Measurements from ENCODE around the gene GCHFR. TPM values are rescaled to one million over a fixed set of nuclear protein-coding genes. Genes with fewer than 3 reads are reported as not detected.

Gene GCHFR
- total and polyA plus RNA-seq, 2 donors from 2014 or later, result 15.4 to 145 TPM

- H3K4me3 ChIP-seq (ENCODE audit: low read length in 3 of 3), result no peak overlapping the region
- intact Hi-C loops (cut with DNase I), result no loop called here
- no peak for FAIRE-seq
- peak overlapping the region in 1 of 3 donors; percentile 6 for H3K9ac ChIP-seq (ENCODE audit: low read length in 3 of 3)
- no peaks in the 10 kb centered on the region for H3K36me3 ChIP-seq (ENCODE audit: control insufficient read depth in 2 of 3, insufficient read depth in 3 of 3, low read length in 3 of 3)
- no peak for DNase-seq
- no peak for TF ChIP-seq CTCF (IDR thresholded peaks at IDR 0.05; ENCODE audit: borderline replicate concordance, extremely low read depth, insufficient read depth)
- no peaks in the 10 kb centered on the region for H3K27me3 ChIP-seq (ENCODE audit: control insufficient read depth, insufficient read depth, low read length)
- H3K27ac ChIP-seq (ENCODE audit: low read depth in 2 of 2, low read length in 2 of 2), result peak overlapping the region; percentile 38 to 45
- peaks cover 5 to 34% (median 26%) of the 10 kb centered on the region in 3 donors for H3K4me1 ChIP-seq (ENCODE audit: control insufficient read depth in 2 of 3, insufficient read depth in 2 of 3, low read depth in 1 of 3, low read length in 3 of 3)
- no peaks in the 10 kb centered on the region for H3K9me3 ChIP-seq (ENCODE audit: control insufficient read depth in 2 of 3, insufficient read depth in 1 of 3, low read length in 3 of 3)
Measured at GRCh38 chr15:40785164-40785563, 21.3 kb downstream of the GCHFR start.

- H3K9me3 ChIP-seq (ENCODE audit: control insufficient read depth in 2 of 3, insufficient read depth in 1 of 3, low read length in 3 of 3), result no peaks in the 10 kb centered on the region
- no peak for TF ChIP-seq CTCF (IDR thresholded peaks at IDR 0.05; ENCODE audit: borderline replicate concordance, extremely low read depth, insufficient read depth)
- H3K36me3 ChIP-seq (ENCODE audit: control insufficient read depth in 2 of 3, insufficient read depth in 3 of 3, low read length in 3 of 3), result no peaks in the 10 kb centered on the region
- FAIRE-seq (no peak), DNase-seq (no peak)
- peak overlapping the region in 1 of 3 donors; percentile 6 for H3K9ac ChIP-seq (ENCODE audit: low read length in 3 of 3)
- H3K27me3 ChIP-seq (ENCODE audit: control insufficient read depth, insufficient read depth, low read length), result no peaks in the 10 kb centered on the region
- H3K4me1 ChIP-seq (ENCODE audit: control insufficient read depth in 2 of 3, insufficient read depth in 2 of 3, low read depth in 1 of 3, low read length in 3 of 3), result peaks cover 5 to 34% (median 26%) of the 10 kb centered on the region in 3 donors
- no peak overlapping the region for H3K4me3 ChIP-seq (ENCODE audit: low read length in 3 of 3)
- peak overlapping the region; percentile 38 to 45 for H3K27ac ChIP-seq (ENCODE audit: low read depth in 2 of 2, low read length in 2 of 2)
- intact Hi-C loops (cut with DNase I), result no loop called here
Measured at GRCh38 chr15:40785814-40786213, 21.9 kb downstream of the GCHFR start.

- no peak for TF ChIP-seq CTCF (IDR thresholded peaks at IDR 0.05; ENCODE audit: borderline replicate concordance, extremely low read depth, insufficient read depth)
- DNase-seq (peak; percentile 72 to 88 (median 77)), FAIRE-seq (no peak)
- no peaks in the 10 kb centered on the region for H3K27me3 ChIP-seq (ENCODE audit: control insufficient read depth, insufficient read depth, low read length)
- no peaks in the 10 kb centered on the region for H3K36me3 ChIP-seq (ENCODE audit: control insufficient read depth in 2 of 3, insufficient read depth in 3 of 3, low read length in 3 of 3)
- intact Hi-C loops (cut with DNase I), result no loop called here
- H3K4me3 ChIP-seq (ENCODE audit: low read length in 3 of 3), result peak overlapping the region in 1 of 3 donors; percentile 16
- peak overlapping the region in 2 of 3 donors; percentile 37 to 48 for H3K9ac ChIP-seq (ENCODE audit: low read length in 3 of 3)
- no peaks in the 10 kb centered on the region for H3K9me3 ChIP-seq (ENCODE audit: control insufficient read depth in 2 of 3, insufficient read depth in 1 of 3, low read length in 3 of 3)
- H3K27ac ChIP-seq (ENCODE audit: low read depth in 2 of 2, low read length in 2 of 2), result peak overlapping the region; percentile 80 to 84
- H3K4me1 ChIP-seq (ENCODE audit: control insufficient read depth in 2 of 3, insufficient read depth in 2 of 3, low read depth in 1 of 3, low read length in 3 of 3), result peaks cover 5 to 34% (median 26%) of the 10 kb centered on the region in 3 donors
Measured at GRCh38 chr15:40787344-40787841, 23.5 kb downstream of the GCHFR start.

- peak overlapping the region; percentile 80 to 84 for H3K27ac ChIP-seq (ENCODE audit: low read depth in 2 of 2, low read length in 2 of 2)
- DNase-seq, result no peak
- no peak for TF ChIP-seq CTCF (IDR thresholded peaks at IDR 0.05; ENCODE audit: borderline replicate concordance, extremely low read depth, insufficient read depth)
- H3K4me3 ChIP-seq (ENCODE audit: low read length in 3 of 3), result no peak overlapping the region
- no peaks in the 10 kb centered on the region for H3K27me3 ChIP-seq (ENCODE audit: control insufficient read depth, insufficient read depth, low read length)
- H3K36me3 ChIP-seq (ENCODE audit: control insufficient read depth in 2 of 3, insufficient read depth in 3 of 3, low read length in 3 of 3), result no peaks in the 10 kb centered on the region
- intact Hi-C loops (cut with DNase I), result no loop called here
- peaks cover 5 to 34% (median 26%) of the 10 kb centered on the region in 3 donors for H3K4me1 ChIP-seq (ENCODE audit: control insufficient read depth in 2 of 3, insufficient read depth in 2 of 3, low read depth in 1 of 3, low read length in 3 of 3)
- FAIRE-seq, result no peak
- peak overlapping the region in 1 of 3 donors; percentile 48 for H3K9ac ChIP-seq (ENCODE audit: low read length in 3 of 3)
- no peaks in the 10 kb centered on the region for H3K9me3 ChIP-seq (ENCODE audit: control insufficient read depth in 2 of 3, insufficient read depth in 1 of 3, low read length in 3 of 3)
Measured at GRCh38 chr15:40787991-40788390, 24.1 kb downstream of the GCHFR start.

All from kidney (tissue), 14 donors.